GM12878 (cell line): ENCODE results near the gene EDA2R. TPM values are rescaled to one million over a fixed set of nuclear protein-coding genes. Genes with fewer than 3 reads are reported as not detected.

ENCODE experiments used
- ATAC-seq: fragments of 200-7000 bp; cut with Tn5 transposase; 3 replicates; pipeline ENCODE4 v1.9.1; 2020; ENCODE audit warnings: mild to moderate bottlenecking, moderate library complexity
- BruUV-seq: library from RNA; stranded (reverse); fragments of 400-500 nt; replicated peaks from 2 replicates; lab custom pipeline; 2021; lab: Mats Ljungman, UMichigan
- CTCF ChIA-PET: fragments of 300-600 bp; sonication (Branson Sonifier 250); formaldehyde crosslinking; extraction: SDS; loops from one replicate; lab custom pipeline; 2021; ENCODE audit warnings: inconsistent platforms; lab: Yijun Ruan, JAX
- POLR2A ChIA-PET: fragments of 350-600 bp; formaldehyde crosslinking; extraction: SDS; loops from one replicate; lab custom pipeline; 2021; ENCODE audit warnings: inconsistent platforms; lab: Charles Lee
- RAD21 ChIA-PET: fragments of 300-600 bp; sonication (Branson Sonifier 250); formaldehyde crosslinking; loops from one replicate; lab custom pipeline; 2023; ENCODE audit warnings: antibody characterized with exemption; ENCODE audit not compliant: unreplicated experiment; lab: Charles Lee
- SMC1A ChIA-PET: fragments of 300-600 bp; sonication (Branson Sonifier 250); formaldehyde crosslinking; loops from one replicate; lab custom pipeline; 2023; ENCODE audit not compliant: unreplicated experiment, uncharacterized antibody; lab: Charles Lee
- DNase-seq: peaks from one replicate; pipeline ENCODE4 v3.0.0-alpha.2; 2011; ENCODE audit warnings: low read depth, low spot score
- FAIRE-seq: peaks from 3 replicates; lab custom pipeline; 2011; peaks lifted over from hg19 to GRCh38; lab: Jason Lieb, UNC
- H2AFZ ChIP-seq: 2 replicates; pipeline ENCODE4 v1.6.0; 2011; ENCODE audit warnings: low read depth, low read length, control low read depth; ENCODE audit not compliant: control insufficient read depth
- H3K27ac ChIP-seq: 2 replicates; pipeline ENCODE4 v1.5.1; 2011; ENCODE audit warnings: control low read depth; ENCODE audit not compliant: control insufficient read depth, insufficient read depth
- H3K27me3 ChIP-seq, 2 experiments: replicated peaks in 1 of 2; 2 replicates each; pipeline versions ENCODE4 v1.6.0 to v1.6.1; 2011; ENCODE audit warnings: low read length in 1 of 2; ENCODE audit not compliant: control insufficient read depth in 2 of 2, insufficient read depth in 2 of 2
- H3K36me3 ChIP-seq, 2 experiments: 2 replicates each; pipeline ENCODE4 v1.5.1; 2011; ENCODE audit warnings: low read length in 1 of 2; ENCODE audit not compliant: control insufficient read depth in 2 of 2, insufficient read depth in 2 of 2
- H3K4me1 ChIP-seq: 2 replicates; pipeline ENCODE4 v1.6.1; 2011; ENCODE audit warnings: mild to moderate bottlenecking, low read length, moderate library complexity, mixed read lengths; ENCODE audit not compliant: control insufficient read depth, insufficient read depth
- H3K4me2 ChIP-seq: 2 replicates; pipeline ENCODE4 v1.6.0; 2011; ENCODE audit warnings: control low read depth; ENCODE audit not compliant: control insufficient read depth, insufficient read depth
- H3K4me3 ChIP-seq: fragments of 200-600 bp; sonication (generic); 2 replicates; pipeline ENCODE4 v1.5.1; 2016
- H3K79me2 ChIP-seq: 2 replicates; pipeline ENCODE4 v1.6.0; 2011; ENCODE audit warnings: low read length; ENCODE audit not compliant: control insufficient read depth, insufficient read depth
- H3K9ac ChIP-seq: 2 replicates; pipeline ENCODE4 v1.8.0; 2011; ENCODE audit warnings: low read length, control low read depth, mixed read lengths; ENCODE audit not compliant: control insufficient read depth, insufficient read depth
- H3K9me3 ChIP-seq: replicated peaks from 3 replicates; pipeline ENCODE4 v1.5.1; 2011; ENCODE audit warnings: mild to moderate bottlenecking, low read length; ENCODE audit not compliant: control insufficient read depth, insufficient read depth
- H4K20me1 ChIP-seq: 2 replicates; pipeline ENCODE4 v1.6.0; 2011; ENCODE audit not compliant: control insufficient read depth, insufficient read depth
- CHD1 ChIP-seq: IDR thresholded peaks from 2 replicates; pipeline ENCODE4 v1.6.1; 2012; ENCODE audit warnings: low read depth, low read length, improper control_type of control experiment
- REST ChIP-seq: IDR thresholded peaks from 2 replicates; pipeline ENCODE4 v1.6.1; 2012; ENCODE audit warnings: mild to moderate bottlenecking, low read depth, low read length
- SREBF2 ChIP-seq: IDR thresholded peaks from 2 replicates; pipeline ENCODE4 v1.6.1; 2012; ENCODE audit warnings: mild to moderate bottlenecking, low read length
- WGBS: methylation state at CpG from one replicate; pipeline ENCODE4 v1.1.6; 2016; ENCODE audit warnings: low lambda C conversion rate; ENCODE audit not compliant: insufficient replicate concordance, insufficient coverage; ENCODE audit errors: missing lambda C conversion rate; 5-methylcytosine and 5-hydroxymethylcytosine counted together
- in situ Hi-C: fragments of 300-500 bp; cut with MboI; formaldehyde crosslinking; loops from 9 replicates; pipeline ENCODE4 v1.14.3; 2018; ENCODE audit warnings: mixed read lengths
- intact Hi-C: fragments of 100-400 bp; cut with micrococcal nuclease; formaldehyde crosslinking; loops from one replicate; pipeline ENCODE4 v1.14.2; 2022; ENCODE audit not compliant: unreplicated experiment
- polyA plus RNA-seq, 11 experiments: library from polyadenylated mRNA; depleted of rRNA in 4 of 11; unstranded in 6 of 11; stranded (reverse) in 5 of 11; fragments of >200 nt; fragmentation: Nextera tagmentation in 4 of 11; fragmentation: Illumina TruSeq in 1 of 11; extraction: Ambion mirVana in 4 of 11; extraction: Trizol in 1 of 11; gene quantifications; 1 replicate in 1 of 11; 2 replicates in 10 of 11; pipeline versions ENCODE4 v1.2.1 to v1.2.3, GENCODE V29; 2011 to 2016; ENCODE audit warnings: inconsistent platforms in 2 of 11, missing spikeins in 2 of 11, low read depth in 1 of 11
- total RNA-seq, 4 experiments: library from RNA; depleted of rRNA in 3 of 4; stranded (reverse); fragments of >200 nt in 3 of 4; fragmentation: Illumina TruSeq in 1 of 4; extraction: Trizol in 1 of 4; gene quantifications; 2 replicates each; pipeline versions ENCODE4 v1.2.1 to v1.2.3, GENCODE V29; 2013 to 2021

EDA2R gene
- total and polyA plus RNA-seq, 10 of the 15 experiments (the other 5 are each of a cell fraction or from before 2014, with no cell fraction given), result 3.3 to 33.5 (median 8.4) TPM

- Histone ChIP-seq H3K4me1 (no peaks in the 10 kb centered on the region), H3K79me2 (no peaks in the 10 kb centered on the region), H3K4me2 (no peak overlapping the region), H3K27ac (no peak overlapping the region), H3K9ac (no peak overlapping the region), H3K4me3 (no peak overlapping the region), H4K20me1 (no peaks in the 10 kb centered on the region), H3K36me3 (no peaks in the 10 kb centered on the region), H3K27me3 (no peaks in the 10 kb centered on the region), H2AFZ (no peak overlapping the region), H3K9me3 (no peaks in the 10 kb centered on the region)
- no TSS peak for BruUV-seq
- no peak for DNase-seq
- TF ChIP-seq REST, result peak; percentile 72
- no peak for TF ChIP-seq SREBF2
- ChIA-PET POLR2A (no interaction called here), RAD21 (no interaction called here), SMC1A (interaction anchor here (0.5 to 0.7 kb wide), 2 partner anchors 12 to 160 kb away, joined by 3 read pairs; no protein-coding TSS in a partner anchor), CTCF (no interaction called here)
- intact Hi-C loops, result no loop called here
- no peak for FAIRE-seq
- ATAC-seq, result no peak
- in situ Hi-C loops, result no loop called here
Measured at GRCh38 chrX:66654411-66654810, 15.5 kb upstream of the EDA2R start.

GRCh38 chrX:66635360-66635759 is 3.5 kb downstream of the EDA2R start:
- SMC1A ChIA-PET, result interaction anchor here (1.5 kb wide), 1 partner anchor 10 kb away, joined by 6 read pairs; no protein-coding TSS in a partner anchor
- POLR2A ChIA-PET, result no interaction called here
- Histone ChIP-seq H3K27ac (no peak overlapping the region; the same call in 1 of the 2 replicates), H3K27me3 (no peaks in the 10 kb centered on the region), H3K4me2 (peak overlapping the region; percentile 33), H2AFZ (no peak overlapping the region), H3K36me3 (no peaks in the 10 kb centered on the region), H3K4me3 (peak overlapping the region; percentile 15; the same call in 1 of the 2 replicates)
- intact Hi-C loops, result no loop called here
- DNase-seq, result no peak
- ATAC-seq, result no peak
- WGBS, result 2% methylated on average over 2 of the region's 2 CpGs
- FAIRE-seq, result no peak
- CTCF ChIA-PET, result no interaction called here
- TF ChIP-seq CHD1, result no peak
- TF ChIP-seq, all 136 proteins: peak for 0
- Histone ChIP-seq H3K9me3 (no peaks in the 10 kb centered on the region), H3K79me2 (peaks cover 44% of the 10 kb centered on the region), H4K20me1 (no peaks in the 10 kb centered on the region), H3K9ac (no peak overlapping the region), H3K4me1 (no peaks in the 10 kb centered on the region)
- RAD21 ChIA-PET, result no interaction called here
- no TSS peak for BruUV-seq
- in situ Hi-C loops, result no loop called here
